K562 (cell line): ENCODE results near the gene PMF1. TPM values are rescaled to one million over a fixed set of nuclear protein-coding genes. Genes with fewer than 3 reads are reported as not detected.

Source experiments
- AFF4 ChIP-seq: sonication (generic); formaldehyde crosslinking; IDR thresholded peaks from 2 replicates; pipeline ENCODE4 v1.8.0; 2023; ENCODE audit warnings: mild to moderate bottlenecking, missing genetic modification reagents
- GTF3C2 ChIP-seq: IDR thresholded peaks from 3 replicates; pipeline ENCODE4 v1.6.1; 2011; ENCODE audit warnings: borderline replicate concordance, mild to moderate bottlenecking, moderate library complexity; ENCODE audit not compliant: insufficient read length; ENCODE audit errors: extremely low read depth
- polyA plus RNA-seq, 8 experiments: library from polyadenylated mRNA; depleted of rRNA in 4 of 8; stranded (reverse) in 5 of 8; unstranded in 3 of 8; fragments of >200 nt; fragmentation: Nextera tagmentation in 2 of 8; fragmentation: Illumina TruSeq in 1 of 8; extraction: Ambion mirVana in 2 of 8; extraction: Trizol in 1 of 8; gene quantifications; 2 replicates each; pipeline versions ENCODE4 v1.2.1 to v1.2.3, GENCODE V29; 2011 to 2014; ENCODE audit warnings: inconsistent platforms in 1 of 8, missing spikeins in 1 of 8
- total RNA-seq, 7 experiments: library from RNA; depleted of rRNA in 6 of 7; stranded (reverse); fragments of >200 nt in 6 of 7; fragmentation: Illumina TruSeq in 2 of 7; extraction: Trizol in 2 of 7; gene quantifications; 2 replicates each; pipeline versions ENCODE4 v1.2.1 to v1.2.3, GENCODE V29; 2011 to 2021; ENCODE audit warnings: low replicate concordance in 1 of 7

The PMF1 gene
- total and polyA plus RNA-seq, 9 of the 15 experiments (the other 6 are each of a cell fraction or from before 2014, with no cell fraction given): 9.4 to 92.9 (median 71.0) TPM

GRCh38 chr1:156193488-156194299 lies 19.1 kb upstream of the PMF1 start, which contains the start of gene SLC25A44 (continued):
- TF ChIP-seq GTF3C2 (peak; percentile 51), AFF4 (0 out of 2 replicates have a peak, but pooled peaks have one; percentile 30)
